Neural progenitor cell (in vitro differentiated cells): ENCODE measurements around the gene SCMH1.

Experiments
- CTCF ChIP-seq: fragments of 200-600 bp; sonication (generic); IDR thresholded peaks from 2 replicates; pipeline ENCODE4 v1.5.1; 2017; ENCODE audit warnings: antibody characterized with exemption, mild to moderate bottlenecking
- EZH2 ChIP-seq: fragments of 200-600 bp; sonication (generic); IDR thresholded peaks from 2 replicates; pipeline ENCODE4 v1.6.1; 2017; ENCODE audit warnings: antibody characterized with exemption, mild to moderate bottlenecking, moderate library complexity

- TF ChIP-seq CTCF (no peak), EZH2 (no peak)
These were observed 70.7 kb downstream of the SCMH1 start for GRCh38 chr1:41171266-41171874.
